ENCODE results near the gene ZAR1.
A peak's percentile ranks its signal among the peaks of the same experiment; 100 is the strongest.
"Not testable (repeated sequence)": the region's sequence is repeated elsewhere in the genome, so short reads cannot be mapped to it uniquely, and the experiment has no call there.

Gene ZAR1, protein sequence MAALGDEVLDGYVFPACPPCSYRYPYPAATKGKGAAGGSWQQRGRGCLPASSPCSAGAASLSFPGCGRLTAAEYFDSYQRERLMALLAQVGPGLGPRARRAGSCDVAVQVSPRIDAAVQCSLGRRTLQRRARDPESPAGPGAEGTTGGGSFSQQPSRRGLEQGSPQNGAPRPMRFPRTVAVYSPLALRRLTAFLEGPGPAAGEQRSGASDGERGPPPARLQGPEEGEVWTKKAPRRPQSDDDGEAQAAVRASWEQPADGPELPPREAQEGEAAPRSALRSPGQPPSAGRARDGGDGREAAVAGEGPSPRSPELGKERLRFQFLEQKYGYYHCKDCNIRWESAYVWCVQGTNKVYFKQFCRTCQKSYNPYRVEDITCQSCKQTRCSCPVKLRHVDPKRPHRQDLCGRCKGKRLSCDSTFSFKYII

DNA sequence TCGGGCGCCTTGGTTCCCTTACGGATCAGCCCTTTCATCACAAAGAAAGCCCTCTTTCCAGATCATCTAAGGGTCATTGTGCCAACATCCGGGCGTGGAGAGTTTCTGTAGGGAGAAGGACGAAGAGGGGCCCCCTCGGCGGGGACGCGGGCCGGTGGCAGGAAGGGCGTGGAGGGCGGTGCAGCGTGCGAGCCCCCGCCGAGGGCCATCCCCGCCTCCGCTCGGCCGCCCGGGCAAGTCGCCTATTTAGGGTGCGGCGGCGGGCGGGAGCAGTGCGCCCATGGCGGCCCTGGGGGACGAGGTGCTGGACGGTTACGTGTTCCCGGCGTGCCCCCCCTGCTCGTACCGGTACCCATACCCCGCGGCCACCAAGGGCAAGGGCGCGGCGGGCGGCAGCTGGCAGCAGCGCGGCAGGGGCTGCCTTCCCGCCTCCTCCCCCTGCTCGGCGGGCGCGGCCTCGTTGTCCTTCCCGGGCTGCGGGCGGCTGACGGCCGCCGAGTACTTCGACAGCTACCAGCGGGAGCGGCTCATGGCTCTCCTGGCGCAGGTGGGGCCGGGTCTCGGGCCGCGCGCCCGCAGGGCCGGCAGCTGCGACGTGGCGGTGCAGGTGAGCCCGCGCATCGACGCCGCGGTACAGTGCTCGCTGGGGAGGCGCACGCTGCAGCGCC lies at the start of gene ZAR1:
Gene ZAR1, plus strand, starts transcription at position 241 of the 668 bp plus-strand sequence. Its CDS starts 40 bp downstream, at position 281.
- Histone ChIP-seq H3K27ac (ENCODE audit: low read depth, low read length) (no peak within 1 kb of the TSS), H3K9me3 (ENCODE audit: control insufficient read depth, insufficient read depth, low read length) (no peaks in the 10 kb centered on the region), H3K4me3 (ENCODE audit: low read depth, low read length) (peak within 1 kb of the TSS; percentile 58), H3K4me1 (ENCODE audit: control insufficient read depth, insufficient read depth, low read length) (peaks cover 16% of the 10 kb centered on the region), H3K27me3 (ENCODE audit: control insufficient read depth, insufficient read depth, low read length) (peaks cover 57% of the 10 kb centered on the region), H3K36me3 (ENCODE audit: control insufficient read depth, insufficient read depth, low read length) (no peaks in the 10 kb centered on the region), H3K9ac (ENCODE audit: low read depth, low read length) (no peak within 1 kb of the TSS; the same call in 1 of the 2 replicates)

DNA sequence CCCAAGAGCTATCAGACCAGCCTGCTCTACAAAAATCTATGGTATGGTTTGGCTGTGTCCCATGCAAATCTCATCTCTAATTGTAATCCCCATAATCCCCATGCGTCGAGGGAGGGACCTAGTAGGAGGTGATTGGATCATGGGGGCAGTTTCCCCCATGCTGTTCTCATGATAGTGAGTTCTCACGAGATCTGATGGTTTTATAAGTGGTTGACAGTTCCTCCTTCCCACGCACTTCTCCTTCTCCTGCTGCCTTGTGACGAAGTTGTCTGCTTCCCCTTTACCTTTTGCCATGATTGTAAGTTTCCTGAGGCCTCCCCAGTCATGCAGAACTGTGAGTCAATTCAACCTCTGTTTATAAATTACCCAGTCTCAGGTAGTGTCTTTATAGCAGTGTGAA lies 49.1 kb upstream of the ZAR1 start:
- not testable (repeated sequence) for H3K4me3 ChIP-seq (ENCODE audit: low read depth, low read length); H3K9me3 ChIP-seq (ENCODE audit: control insufficient read depth, insufficient read depth, low read length); H3K36me3 ChIP-seq (ENCODE audit: control insufficient read depth, insufficient read depth, low read length); H3K27ac ChIP-seq (ENCODE audit: low read depth, low read length); H3K9ac ChIP-seq (ENCODE audit: low read depth, low read length); H3K27me3 ChIP-seq (ENCODE audit: control insufficient read depth, insufficient read depth, low read length); H3K4me1 ChIP-seq (ENCODE audit: control insufficient read depth, insufficient read depth, low read length)

DNA sequence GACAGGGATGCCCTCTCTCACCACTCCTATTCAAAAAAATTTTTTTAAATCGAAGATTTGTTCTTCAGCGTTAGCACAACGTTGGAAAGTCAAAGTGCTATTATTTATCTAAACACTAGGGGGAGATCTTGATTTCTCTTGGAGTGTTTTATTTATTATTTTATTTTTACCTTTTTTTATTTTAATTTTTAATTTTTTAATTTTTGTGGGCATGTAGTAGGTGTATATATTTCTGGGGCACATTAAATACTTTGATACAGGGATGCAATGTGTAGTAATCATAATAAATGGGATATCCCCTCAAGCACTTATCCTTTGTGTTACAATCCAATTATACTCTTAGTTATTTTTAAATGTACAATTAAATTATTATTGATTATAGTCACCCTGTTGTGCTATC lies 44.3 kb upstream of the ZAR1 start:
- no peak overlapping the region for H3K9ac ChIP-seq (ENCODE audit: low read depth, low read length)
- H3K36me3 ChIP-seq (ENCODE audit: control insufficient read depth, insufficient read depth, low read length) = no peaks in the 10 kb centered on the region
- no peaks in the 10 kb centered on the region for H3K4me1 ChIP-seq (ENCODE audit: control insufficient read depth, insufficient read depth, low read length)
- no peak overlapping the region for H3K4me3 ChIP-seq (ENCODE audit: low read depth, low read length)
- H3K9me3 ChIP-seq (ENCODE audit: control insufficient read depth, insufficient read depth, low read length) = no peaks in the 10 kb centered on the region
- H3K27ac ChIP-seq (ENCODE audit: low read depth, low read length) = no peak overlapping the region
- H3K27me3 ChIP-seq (ENCODE audit: control insufficient read depth, insufficient read depth, low read length) = no peaks in the 10 kb centered on the region

DNA sequence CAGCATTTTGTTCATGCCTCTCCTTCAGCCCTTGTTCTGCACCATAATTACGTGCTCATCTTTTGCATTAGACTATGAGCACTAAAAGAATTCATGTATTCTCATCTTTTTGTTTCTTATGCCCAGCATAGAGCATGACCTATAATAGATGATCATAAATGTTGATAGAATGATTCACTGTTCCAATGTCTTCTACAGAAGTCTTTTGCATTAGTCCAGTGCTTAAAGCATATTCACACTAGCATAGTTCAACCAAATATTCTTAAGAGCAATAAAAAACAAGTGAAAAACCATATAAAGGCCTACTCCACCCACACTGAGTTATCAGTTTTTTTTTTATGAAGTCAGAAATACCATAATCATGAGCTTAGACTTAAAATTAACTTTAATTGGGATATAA lies 43.4 kb upstream of the ZAR1 start:
- no peaks in the 10 kb centered on the region for H3K4me1 ChIP-seq (ENCODE audit: control insufficient read depth, insufficient read depth, low read length)
- no peaks in the 10 kb centered on the region for H3K9me3 ChIP-seq (ENCODE audit: control insufficient read depth, insufficient read depth, low read length)
- H3K27me3 ChIP-seq (ENCODE audit: control insufficient read depth, insufficient read depth, low read length) = no peaks in the 10 kb centered on the region
- no peak overlapping the region for H3K9ac ChIP-seq (ENCODE audit: low read depth, low read length)
- H3K36me3 ChIP-seq (ENCODE audit: control insufficient read depth, insufficient read depth, low read length) = no peaks in the 10 kb centered on the region
- no peak overlapping the region for H3K4me3 ChIP-seq (ENCODE audit: low read depth, low read length)
- H3K27ac ChIP-seq (ENCODE audit: low read depth, low read length) = no peak overlapping the region

DNA sequence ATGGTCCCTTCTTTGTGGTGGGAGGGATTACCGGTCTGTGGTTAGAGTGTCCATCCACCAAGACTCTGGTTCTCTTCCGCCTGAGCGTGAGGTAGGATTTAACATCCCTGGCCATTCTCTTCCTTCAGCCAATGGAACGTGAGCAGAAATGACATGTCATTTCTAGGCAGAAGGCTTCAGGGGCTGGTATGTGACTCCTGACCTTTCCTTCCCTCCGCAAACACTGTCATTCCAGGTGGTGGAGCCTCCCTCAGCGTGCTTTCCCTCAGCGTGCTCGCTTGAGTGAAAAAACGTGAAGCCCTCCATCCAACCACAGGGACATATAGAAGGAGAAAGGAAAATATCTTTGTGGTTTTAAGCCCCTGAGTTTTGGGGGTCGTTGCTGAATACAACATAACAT lies 40.9 kb upstream of the ZAR1 start:
- Histone ChIP-seq H3K4me1 (ENCODE audit: control insufficient read depth, insufficient read depth, low read length) (no peaks in the 10 kb centered on the region), H3K27me3 (ENCODE audit: control insufficient read depth, insufficient read depth, low read length) (no peaks in the 10 kb centered on the region), H3K4me3 (ENCODE audit: low read depth, low read length) (no peak overlapping the region), H3K9me3 (ENCODE audit: control insufficient read depth, insufficient read depth, low read length) (no peaks in the 10 kb centered on the region), H3K9ac (ENCODE audit: low read depth, low read length) (no peak overlapping the region), H3K27ac (ENCODE audit: low read depth, low read length) (no peak overlapping the region), H3K36me3 (ENCODE audit: control insufficient read depth, insufficient read depth, low read length) (no peaks in the 10 kb centered on the region)

DNA sequence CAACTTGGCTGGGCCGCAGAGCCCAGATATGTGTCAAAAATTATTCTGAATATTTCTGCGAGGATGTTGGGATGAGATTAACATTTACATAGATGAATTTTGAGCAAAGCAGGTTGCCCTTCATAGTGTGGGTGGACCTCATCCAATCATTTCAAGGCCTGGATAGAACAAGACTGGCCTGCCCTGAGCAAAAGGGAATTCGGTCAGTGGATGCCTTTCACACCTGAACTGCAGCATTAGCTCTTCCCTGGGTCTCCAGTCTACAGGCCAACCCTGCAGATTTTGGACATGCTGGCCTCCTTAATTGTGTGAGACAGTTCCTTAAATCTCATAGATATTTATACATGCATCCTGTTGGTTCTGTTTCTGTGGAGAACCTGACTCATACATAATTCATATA lies 39.3 kb upstream of the ZAR1 start:
- H3K27ac ChIP-seq (ENCODE audit: low read depth, low read length) = no peak overlapping the region
- H3K4me1 ChIP-seq (ENCODE audit: control insufficient read depth, insufficient read depth, low read length) = no peaks in the 10 kb centered on the region
- no peaks in the 10 kb centered on the region for H3K27me3 ChIP-seq (ENCODE audit: control insufficient read depth, insufficient read depth, low read length)
- no peaks in the 10 kb centered on the region for H3K36me3 ChIP-seq (ENCODE audit: control insufficient read depth, insufficient read depth, low read length)
- no peak overlapping the region for H3K4me3 ChIP-seq (ENCODE audit: low read depth, low read length)
- H3K9ac ChIP-seq (ENCODE audit: low read depth, low read length) = no peak overlapping the region
- H3K9me3 ChIP-seq (ENCODE audit: control insufficient read depth, insufficient read depth, low read length) = no peaks in the 10 kb centered on the region

DNA sequence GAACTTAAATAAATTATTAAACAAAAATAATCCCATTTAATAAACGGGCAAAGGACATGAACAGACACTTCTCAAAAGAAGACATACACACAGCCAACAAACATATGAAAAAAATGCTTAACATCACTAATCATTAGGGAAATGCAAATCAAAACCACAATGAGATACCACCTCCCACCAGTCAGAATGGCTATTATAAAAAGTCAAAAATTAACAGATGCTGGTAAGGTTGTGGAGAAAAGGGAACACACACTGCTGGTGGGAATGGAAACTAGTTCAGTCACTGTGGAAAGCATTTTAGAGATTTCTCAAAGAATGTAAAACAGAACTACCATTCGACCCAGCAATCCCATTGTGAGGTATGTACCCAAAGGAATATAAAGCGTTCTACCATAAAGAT lies 38.4 kb upstream of the ZAR1 start:
- not testable (repeated sequence) for H3K9me3 ChIP-seq (ENCODE audit: control insufficient read depth, insufficient read depth, low read length); H3K36me3 ChIP-seq (ENCODE audit: control insufficient read depth, insufficient read depth, low read length); H3K27ac ChIP-seq (ENCODE audit: low read depth, low read length); H3K27me3 ChIP-seq (ENCODE audit: control insufficient read depth, insufficient read depth, low read length); H3K4me1 ChIP-seq (ENCODE audit: control insufficient read depth, insufficient read depth, low read length); H3K9ac ChIP-seq (ENCODE audit: low read depth, low read length); H3K4me3 ChIP-seq (ENCODE audit: low read depth, low read length)

DNA sequence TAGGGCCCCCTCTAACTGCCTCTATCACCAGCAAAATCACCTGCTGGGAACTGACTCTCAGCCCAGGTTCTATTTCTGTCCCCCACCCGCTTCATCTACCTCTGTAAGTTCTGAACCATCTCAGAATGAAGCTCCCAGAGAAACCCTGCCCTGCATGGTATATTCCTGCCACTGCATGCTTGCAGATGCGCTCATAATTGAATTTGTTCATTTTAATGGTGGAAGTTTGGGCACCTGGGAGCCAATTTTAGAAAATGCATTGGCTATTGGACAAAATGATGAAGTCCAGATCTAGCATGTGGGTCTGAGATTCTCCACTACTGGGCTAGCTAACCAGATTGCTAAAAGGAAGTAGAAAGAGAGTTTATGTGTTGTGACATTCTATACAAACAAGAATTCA lies 35.5 kb upstream of the ZAR1 start:
- H3K27me3 ChIP-seq (ENCODE audit: control insufficient read depth, insufficient read depth, low read length) = no peaks in the 10 kb centered on the region
- H3K4me3 ChIP-seq (ENCODE audit: low read depth, low read length) = no peak overlapping the region
- H3K9me3 ChIP-seq (ENCODE audit: control insufficient read depth, insufficient read depth, low read length) = no peaks in the 10 kb centered on the region
- H3K36me3 ChIP-seq (ENCODE audit: control insufficient read depth, insufficient read depth, low read length) = no peaks in the 10 kb centered on the region
- H3K9ac ChIP-seq (ENCODE audit: low read depth, low read length) = no peak overlapping the region
- H3K27ac ChIP-seq (ENCODE audit: low read depth, low read length) = no peak overlapping the region
- no peaks in the 10 kb centered on the region for H3K4me1 ChIP-seq (ENCODE audit: control insufficient read depth, insufficient read depth, low read length)

DNA sequence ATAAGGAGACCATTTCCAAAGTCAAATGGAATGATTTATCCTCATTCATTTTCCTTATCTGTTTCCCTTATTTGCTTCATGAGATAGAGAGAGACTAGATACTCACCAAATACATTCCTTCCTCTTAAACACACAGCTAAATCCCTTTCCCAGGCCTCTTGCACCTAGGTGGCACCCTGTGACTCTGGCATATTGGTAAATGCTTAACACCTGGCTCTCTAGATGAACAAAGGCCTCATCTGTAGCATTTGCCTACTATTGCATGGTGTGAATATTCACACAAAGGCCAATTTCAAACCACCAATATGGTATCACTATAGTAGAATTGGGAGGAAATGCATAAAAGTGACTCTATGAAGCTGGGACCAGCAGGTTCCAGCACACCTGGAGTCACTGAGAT lies 29.1 kb upstream of the ZAR1 start:
- H3K9ac ChIP-seq (ENCODE audit: low read depth, low read length) = no peak overlapping the region
- no peaks in the 10 kb centered on the region for H3K9me3 ChIP-seq (ENCODE audit: control insufficient read depth, insufficient read depth, low read length)
- no peaks in the 10 kb centered on the region for H3K4me1 ChIP-seq (ENCODE audit: control insufficient read depth, insufficient read depth, low read length)
- H3K4me3 ChIP-seq (ENCODE audit: low read depth, low read length) = no peak overlapping the region
- no peak overlapping the region for H3K27ac ChIP-seq (ENCODE audit: low read depth, low read length)
- no peaks in the 10 kb centered on the region for H3K27me3 ChIP-seq (ENCODE audit: control insufficient read depth, insufficient read depth, low read length)
- H3K36me3 ChIP-seq (ENCODE audit: control insufficient read depth, insufficient read depth, low read length) = no peaks in the 10 kb centered on the region

DNA sequence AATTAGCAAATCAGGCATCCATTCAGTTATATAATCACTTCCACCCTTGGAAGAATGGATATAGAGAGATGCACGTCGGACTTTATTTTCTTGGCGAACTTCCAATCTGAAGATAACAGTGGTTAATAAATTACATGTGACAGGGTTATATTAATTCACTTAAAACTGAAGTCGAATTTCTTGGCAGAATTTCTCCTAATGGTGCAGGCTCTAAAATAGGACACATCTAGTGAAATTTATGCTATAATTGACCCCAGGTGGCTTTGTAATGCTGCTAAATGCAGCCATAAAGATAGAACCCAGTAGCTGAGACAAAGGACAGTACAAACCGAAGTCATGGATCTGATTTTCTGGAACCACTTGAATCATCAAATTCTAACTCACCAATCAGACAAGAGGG lies 27.7 kb upstream of the ZAR1 start:
- Histone ChIP-seq H3K9ac (ENCODE audit: low read depth, low read length) (no peak overlapping the region), H3K4me3 (ENCODE audit: low read depth, low read length) (no peak overlapping the region), H3K27me3 (ENCODE audit: control insufficient read depth, insufficient read depth, low read length) (no peaks in the 10 kb centered on the region), H3K27ac (ENCODE audit: low read depth, low read length) (no peak overlapping the region), H3K4me1 (ENCODE audit: control insufficient read depth, insufficient read depth, low read length) (no peaks in the 10 kb centered on the region), H3K36me3 (ENCODE audit: control insufficient read depth, insufficient read depth, low read length) (no peaks in the 10 kb centered on the region), H3K9me3 (ENCODE audit: control insufficient read depth, insufficient read depth, low read length) (no peaks in the 10 kb centered on the region)

DNA sequence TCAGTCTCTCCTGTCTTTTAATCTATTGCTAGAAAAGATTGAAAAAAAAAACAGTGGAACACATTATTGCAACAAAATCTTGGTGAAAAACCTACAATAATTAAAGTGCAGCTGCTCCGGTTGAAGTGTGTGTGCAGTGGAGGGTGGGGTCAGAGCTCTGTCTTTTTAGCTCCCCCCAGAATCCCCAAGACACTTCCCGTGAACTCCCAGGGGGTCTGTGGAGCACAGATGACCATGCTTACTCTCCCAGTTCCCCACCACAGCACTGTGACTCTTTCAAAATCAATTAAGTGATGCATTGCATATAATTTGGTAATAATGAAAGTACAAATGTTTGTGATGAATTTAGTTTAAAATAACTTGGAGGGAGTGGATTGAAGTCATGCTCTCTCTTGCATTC lies 22.6 kb upstream of the ZAR1 start:
- Histone ChIP-seq H3K4me3 (ENCODE audit: low read depth, low read length) (no peak overlapping the region), H3K27ac (ENCODE audit: low read depth, low read length) (no peak overlapping the region), H3K27me3 (ENCODE audit: control insufficient read depth, insufficient read depth, low read length) (no peaks in the 10 kb centered on the region), H3K4me1 (ENCODE audit: control insufficient read depth, insufficient read depth, low read length) (no peaks in the 10 kb centered on the region), H3K9ac (ENCODE audit: low read depth, low read length) (no peak overlapping the region), H3K36me3 (ENCODE audit: control insufficient read depth, insufficient read depth, low read length) (no peaks in the 10 kb centered on the region), H3K9me3 (ENCODE audit: control insufficient read depth, insufficient read depth, low read length) (no peaks in the 10 kb centered on the region)

Measured in HUES48 (cell line).